GM19035 (cell line): ENCODE results near the gene LUM.

ENCODE experiments used
- ATAC-seq: cut with Tn5 transposase; IDR thresholded peaks from one replicate; pipeline ENCODE4 v1.9.1; 2021; ENCODE audit not compliant: unreplicated experiment

LUM gene

GRCh38 chr12:91077228-91077954, 33.9 kb downstream of the LUM start:
- ATAC-seq, result no peak

DNA sequence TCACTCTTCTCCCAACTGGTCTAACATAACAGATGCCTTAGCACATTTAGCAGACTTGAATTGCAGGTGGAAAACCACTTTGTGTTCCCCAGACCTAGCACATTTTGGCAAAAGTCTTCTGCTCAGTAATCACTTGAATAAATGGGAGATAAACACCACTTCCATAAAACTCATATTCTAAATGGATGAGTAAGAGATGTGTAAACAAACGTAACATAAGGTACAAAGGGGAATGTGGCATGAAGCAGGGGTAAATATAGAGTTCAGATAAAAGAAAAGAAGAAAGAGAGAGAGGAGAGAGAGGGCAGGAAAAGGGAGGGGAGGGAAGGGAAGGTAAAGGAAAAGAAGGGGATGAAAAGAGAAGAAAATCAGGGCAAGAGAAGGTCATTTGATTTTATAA, 36.4 kb downstream of the LUM start:
- no peak for ATAC-seq

- no peak for ATAC-seq
These were observed 37.1 kb downstream of the LUM start for GRCh38 chr12:91074154-91074709.

GRCh38 chr12:91073426-91073825, 37.9 kb downstream of the LUM start:
- ATAC-seq, result no peak

DNA sequence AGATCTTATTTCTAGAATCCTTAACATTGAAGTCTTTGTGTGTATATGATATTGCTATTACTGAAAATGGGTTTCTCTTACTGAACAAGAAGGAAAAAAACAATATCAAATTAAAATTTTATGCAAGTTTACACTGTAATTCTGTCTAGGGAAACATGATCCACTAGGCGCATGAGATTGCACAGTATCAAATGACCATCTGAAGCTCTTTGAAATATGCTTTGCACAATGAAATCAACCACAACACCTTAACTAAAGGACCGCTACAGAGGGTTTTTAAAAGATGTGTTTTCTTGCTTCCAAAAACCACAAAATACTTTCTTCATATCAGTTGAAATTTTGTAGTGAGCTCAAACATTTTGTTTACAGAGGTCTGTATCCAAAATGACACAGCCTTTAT, 38.4 kb downstream of the LUM start:
- ATAC-seq, result no peak

DNA sequence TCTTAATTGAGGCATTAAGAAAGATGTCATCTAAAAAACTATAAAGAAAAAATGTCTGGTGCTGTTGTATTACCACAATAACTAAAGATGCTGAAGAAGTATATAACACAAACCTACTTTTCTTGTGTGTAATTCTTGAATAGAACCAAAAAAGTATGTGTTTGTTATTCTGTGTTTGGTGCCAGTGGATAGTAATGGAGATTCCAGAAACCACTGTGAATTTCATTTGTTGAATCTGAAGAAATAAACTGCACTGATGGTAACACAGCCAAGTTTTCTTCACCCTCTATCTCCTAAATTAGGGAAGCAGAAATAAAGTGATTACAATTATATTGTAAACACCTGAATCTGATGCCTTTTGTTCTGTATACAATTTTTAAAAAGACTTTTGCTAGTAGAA, 40.4 kb downstream of the LUM start:
- no peak for ATAC-seq

- no peak for ATAC-seq
These were observed 45.9 kb downstream of the LUM start for GRCh38 chr12:91065396-91065795.

DNA sequence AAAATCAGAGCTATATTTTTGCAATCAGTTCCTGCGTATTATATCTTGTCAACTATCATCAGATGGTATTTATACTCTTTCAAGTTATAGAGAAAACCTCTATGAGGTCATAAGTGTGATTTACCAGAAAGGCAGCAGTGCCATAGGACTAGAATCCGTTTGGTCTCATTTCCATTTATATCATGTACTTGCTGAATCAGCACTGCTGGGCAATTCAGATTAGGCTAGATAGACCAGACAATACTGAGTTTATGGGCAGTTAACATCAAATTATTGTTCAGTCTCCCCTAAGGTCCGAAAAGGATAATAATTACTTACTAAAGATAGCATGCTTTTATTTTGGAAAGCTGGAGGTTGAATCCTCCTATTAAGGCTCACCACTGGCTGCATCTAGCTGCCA, 46.7 kb downstream of the LUM start:
- ATAC-seq, result no peak

DNA sequence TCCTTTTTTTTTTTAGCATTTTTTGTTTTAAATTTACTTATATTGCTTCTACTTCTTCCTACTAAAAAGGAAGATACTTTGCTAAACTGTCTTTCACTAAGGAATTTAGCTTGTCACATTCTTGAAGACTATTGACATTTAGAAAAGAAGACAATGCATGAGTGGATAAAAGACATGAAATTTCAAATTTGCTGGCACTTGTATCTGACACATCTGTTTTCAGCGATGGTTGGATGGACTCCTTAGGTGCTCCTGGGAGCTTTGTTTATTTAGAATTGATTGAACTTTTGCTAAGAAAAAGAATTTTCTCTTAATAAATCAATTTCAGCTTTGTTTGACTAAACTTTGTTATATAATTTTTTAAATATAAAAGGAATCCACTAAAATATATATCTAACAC, 50.2 kb downstream of the LUM start:
- ATAC-seq, result no peak

GRCh38 chr12:91059211-91059610, 52.1 kb downstream of the LUM start:
- ATAC-seq, result no peak

DNA sequence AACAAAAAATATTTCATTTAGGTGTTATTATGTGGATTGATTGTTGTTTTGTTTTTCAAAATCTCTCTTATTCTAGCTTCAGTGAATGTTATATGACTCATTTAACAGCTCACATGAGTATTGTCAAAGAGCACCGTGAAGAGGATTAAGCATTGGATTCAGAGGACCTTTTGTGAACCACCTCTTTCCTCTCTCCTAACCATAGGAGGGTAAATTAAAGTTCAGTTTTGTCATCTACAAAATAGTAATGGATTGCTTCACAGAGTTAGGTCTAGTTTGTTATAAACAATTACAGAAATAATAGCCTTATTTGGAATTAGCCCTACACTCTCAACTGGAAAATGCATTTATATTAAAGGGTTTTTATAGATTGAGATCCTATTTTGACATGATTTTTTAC, 52.5 kb downstream of the LUM start:
- ATAC-seq, result no peak

DNA sequence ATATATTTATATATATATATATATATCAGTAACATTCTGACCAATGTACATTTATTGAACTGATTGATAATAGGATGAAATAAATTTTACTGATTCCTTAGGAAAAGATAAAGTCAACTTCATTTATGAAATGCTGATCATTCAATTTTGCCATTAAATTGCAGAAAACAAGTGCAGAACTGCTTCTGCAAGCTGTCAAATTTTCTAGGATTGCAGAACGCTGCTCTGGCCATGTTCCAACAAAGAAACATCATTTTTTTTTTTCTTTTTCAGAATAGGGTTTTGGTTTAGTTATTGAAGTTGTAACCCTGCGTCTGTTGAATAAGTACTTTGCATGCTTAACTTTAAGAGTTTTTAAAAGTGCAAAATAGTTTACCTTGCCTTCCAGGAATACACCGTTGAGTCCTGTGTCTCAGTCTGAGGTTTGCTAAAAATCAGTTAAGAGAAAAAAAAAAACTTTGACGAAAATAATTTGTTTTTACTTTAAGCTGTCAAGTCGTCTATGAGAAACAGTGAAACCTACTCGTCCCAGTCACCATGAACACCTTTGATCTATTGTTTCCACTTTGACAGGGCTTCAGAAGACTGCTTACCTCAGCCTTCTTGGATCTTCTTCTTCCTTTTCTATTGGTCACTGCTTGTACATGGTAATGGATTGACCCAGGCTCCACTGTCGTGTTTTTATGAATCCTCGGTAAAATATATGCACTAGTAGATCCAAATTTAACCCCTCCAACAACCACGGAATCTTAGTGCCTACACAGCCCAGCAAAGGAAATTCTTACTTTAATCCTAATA, 53.7 kb downstream of the LUM start, which contains the start of gene KERA:
KERA (minus strand) TSS at position 657 of the 798 bp plus-strand sequence. CDS start 1,743 bp downstream, outside the sequence.
- ATAC-seq, result no peak

DNA sequence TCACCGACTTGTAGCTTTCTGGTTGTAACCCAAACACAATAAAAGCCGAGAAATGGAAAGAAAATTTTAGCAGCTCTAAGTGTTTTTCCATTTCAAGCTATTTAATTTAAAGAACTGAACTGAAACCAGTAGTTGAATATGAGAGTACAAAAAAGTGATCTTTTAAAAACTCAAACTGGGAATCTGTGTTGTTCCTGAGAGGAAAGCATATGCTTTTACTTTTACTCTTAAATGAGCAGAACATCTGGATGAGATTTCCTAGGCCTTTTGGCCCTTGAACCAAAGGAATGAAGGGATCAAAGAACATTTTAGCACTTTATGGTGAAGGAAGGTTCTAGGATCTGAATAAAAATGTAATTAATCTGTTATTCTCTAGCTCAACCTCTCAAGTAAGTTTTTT, 54.8 kb downstream of the LUM start:
- no peak for ATAC-seq

- no peak for ATAC-seq
These were observed 55.3 kb downstream of the LUM start for GRCh38 chr12:91055976-91056375.

GRCh38 chr12:91053951-91054715, 57.2 kb downstream of the LUM start:
- ATAC-seq, result no peak
